Heart left ventricle (tissue), 13 donors: Measurements from ENCODE around the gene SRGAP3.

Experiments used
- POLR2A ChIP-seq, 2 donors: fragments of 450-650 bp; IDR thresholded peaks; one replicate each; pipeline ENCODE4 v1.6.1; 2017; ENCODE audit warnings: antibody characterized with exemption in 2 of 2, mild to moderate bottlenecking in 2 of 2, moderate library complexity in 2 of 2
- TF ChIP-seq, protein P1 (sequence below), 12 donors: fragments of 200-600 bp; sonication (generic) in 4 of 12; IDR thresholded peaks; one replicate each; pipeline versions ENCODE4 v1.5.0 to v1.8.0; 2018 to 2022; ENCODE audit warnings: antibody characterized with exemption in 12 of 12, mild to moderate bottlenecking in 5 of 12
- donor health status: ischemic (EF 13 %, LVEDD 7.1; RV severe dilation, severe dysfunction).
- donor health status: DM: no; HTN: yes; CAD: no.
- donor health status: DM: no; HTN: no; CAD: no.
- donor health status: ischemic (EF 25% LVEDD 6.9; RV normal size, moderate dysfunction).
- donor health status: ischemic (EF 25% LVEDD 5.7; RV mildly dilated, moderate dysfunction).
- donor health status: ischemic (EF 35%, LVEDD 5.7; RV mildly dilated, moderate dysfunction).
- donor health status: nonischemic (EF 11% LVEDD 7.7; RV severe dilation, severe dysfunction).
- donor health status: DM: yes; HTN: yes; CAD: no.
- donor health status: PGD.
- donor health status: ischemic (EF 29% LVEDD 5.4; RV normal size, mild dysfunction).
- donor health status: nonischemic (EF 23%, LVEDD 6.1; RV moderate dilation, normal function).

GRCh38 chr3:9081184-9081818 is 168.1 kb downstream of the SRGAP3 start:
- TF ChIP-seq, protein P1, sequence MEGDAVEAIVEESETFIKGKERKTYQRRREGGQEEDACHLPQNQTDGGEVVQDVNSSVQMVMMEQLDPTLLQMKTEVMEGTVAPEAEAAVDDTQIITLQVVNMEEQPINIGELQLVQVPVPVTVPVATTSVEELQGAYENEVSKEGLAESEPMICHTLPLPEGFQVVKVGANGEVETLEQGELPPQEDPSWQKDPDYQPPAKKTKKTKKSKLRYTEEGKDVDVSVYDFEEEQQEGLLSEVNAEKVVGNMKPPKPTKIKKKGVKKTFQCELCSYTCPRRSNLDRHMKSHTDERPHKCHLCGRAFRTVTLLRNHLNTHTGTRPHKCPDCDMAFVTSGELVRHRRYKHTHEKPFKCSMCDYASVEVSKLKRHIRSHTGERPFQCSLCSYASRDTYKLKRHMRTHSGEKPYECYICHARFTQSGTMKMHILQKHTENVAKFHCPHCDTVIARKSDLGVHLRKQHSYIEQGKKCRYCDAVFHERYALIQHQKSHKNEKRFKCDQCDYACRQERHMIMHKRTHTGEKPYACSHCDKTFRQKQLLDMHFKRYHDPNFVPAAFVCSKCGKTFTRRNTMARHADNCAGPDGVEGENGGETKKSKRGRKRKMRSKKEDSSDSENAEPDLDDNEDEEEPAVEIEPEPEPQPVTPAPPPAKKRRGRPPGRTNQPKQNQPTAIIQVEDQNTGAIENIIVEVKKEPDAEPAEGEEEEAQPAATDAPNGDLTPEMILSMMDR (IDR thresholded peaks at IDR 0.05): no peak
- TF ChIP-seq POLR2A (IDR thresholded peaks at IDR 0.05): no peak
